CD4-positive, alpha-beta T cell (primary cell): ENCODE measurements around the gene PPP1R13B. TPM values are rescaled to one million over a fixed set of nuclear protein-coding genes. Genes with fewer than 3 reads are reported as not detected.

Experiments used
- ATAC-seq: fragments of 200-7000 bp; cut with Tn5 transposase; one replicate; pipeline ENCODE4 v1.10.0; 2022; ENCODE audit warnings: mild to moderate bottlenecking; ENCODE audit not compliant: poor library complexity
- CTCF ChIA-PET: fragments of 350-600 bp; sonication (Branson Sonifier 250); formaldehyde crosslinking; loops from one replicate; lab custom pipeline; 2021; ENCODE audit warnings: antibody characterized with exemption, inconsistent platforms; lab: Charles Lee
- POLR2A ChIA-PET: fragments of 350-600 bp; sonication (Branson Sonifier 250); formaldehyde crosslinking; loops from one replicate; lab custom pipeline; 2021; ENCODE audit warnings: antibody characterized with exemption, inconsistent platforms; lab: Charles Lee
- DNase-seq, 14 experiments: peaks; one replicate each; pipeline ENCODE4 v3.0.0-alpha.2; 2013 to 2020; ENCODE audit warnings: mixed read lengths in 2 of 14
- H3K27ac ChIP-seq, 2 donors: one replicate each; pipeline versions ENCODE4 v1.5.1 to v1.7.0; 2013; ENCODE audit warnings: low read length in 2 of 2, low read depth in 1 of 2, mild to moderate bottlenecking in 1 of 2
- H3K27me3 ChIP-seq, 2 experiments: 1 replicate in 1 of 2; 2 replicates in 1 of 2; pipeline versions ENCODE4 v1.6.1 to v1.7.0; 2013; ENCODE audit warnings: low read length in 2 of 2, control low read depth in 1 of 2, mild to moderate bottlenecking in 1 of 2, moderate library complexity in 1 of 2; ENCODE audit not compliant: insufficient read depth in 2 of 2, control insufficient read depth in 1 of 2
- H3K36me3 ChIP-seq: one replicate; pipeline ENCODE4 v1.6.1; 2013; ENCODE audit warnings: low read length, control low read depth; ENCODE audit not compliant: insufficient read depth
- H3K4me1 ChIP-seq: one replicate; pipeline ENCODE4 v1.6.1; 2013; ENCODE audit warnings: low read length, control low read depth; ENCODE audit not compliant: insufficient read depth
- H3K4me3 ChIP-seq: one replicate; pipeline ENCODE4 v1.5.1; 2013; ENCODE audit warnings: mild to moderate bottlenecking, low read length, moderate library complexity
- H3K9me3 ChIP-seq, 2 experiments: 1 replicate in 1 of 2; 2 replicates in 1 of 2; pipeline versions ENCODE4 v1.6.1 to v1.7.0; 2013; ENCODE audit warnings: low read length in 2 of 2, mild to moderate bottlenecking in 2 of 2, control low read depth in 1 of 2, moderate library complexity in 1 of 2; ENCODE audit not compliant: control insufficient read depth in 1 of 2, insufficient read depth in 1 of 2
- H3K27ac Mint-ChIP-seq: one replicate; pipeline ENCODE4 v1.8.0; 2020; ENCODE audit warnings: mixed read lengths
- H3K27me3 Mint-ChIP-seq: one replicate; pipeline ENCODE4 v1.8.0; 2021; ENCODE audit warnings: mixed read lengths
- H3K36me3 Mint-ChIP-seq: one replicate; pipeline ENCODE4 v1.8.0; 2021; ENCODE audit warnings: low read depth, mixed read lengths
- H3K4me1 Mint-ChIP-seq: one replicate; pipeline ENCODE4 v1.8.0; 2021; ENCODE audit warnings: low read depth, mixed read lengths
- H3K4me3 Mint-ChIP-seq: one replicate; pipeline ENCODE4 v1.8.0; 2020; ENCODE audit warnings: mild to moderate bottlenecking, mixed read lengths
- H3K9me3 Mint-ChIP-seq: one replicate; pipeline ENCODE4 v1.8.0; 2020; ENCODE audit warnings: mixed read lengths
- CTCF ChIP-seq: fragments of 200-600 bp; IDR thresholded peaks from one replicate; pipeline ENCODE4 v1.8.0; 2022; ENCODE audit warnings: antibody characterized with exemption, mild to moderate bottlenecking
- intact Hi-C, 2 experiments: fragments of 100-400 bp; cut with DNase I in 1 of 2; cut with micrococcal nuclease in 1 of 2; formaldehyde crosslinking; loops; one replicate each; pipeline versions ENCODE4 v1.15.1 to v1.9.0; 2023 to 2025; cut with DNase I, micrococcal nuclease
- total RNA-seq, 174 experiments: library from RNA in 2 of 174; stranded (reverse) in 2 of 174; gene quantifications; one replicate each; pipeline ENCODE4 v1.2.3 and lab custom pipeline; 2021 to 2026

The PPP1R13B gene
- total RNA-seq, 2 experiments from 2014 or later: 14.3 to 14.4 TPM

GRCh38 chr14:103770902-103771301, 76.5 kb downstream of the PPP1R13B start:
- Mint-ChIP-seq H3K4me1 (no peaks in the 10 kb centered on the region), H3K36me3 (peaks cover 46% of the 10 kb centered on the region), H3K27me3 (no peaks in the 10 kb centered on the region), H3K9me3 (no peaks in the 10 kb centered on the region), H3K4me3 (no peak overlapping the region), H3K27ac (no peak overlapping the region)
- H3K4me3 ChIP-seq: no peak overlapping the region
- ChIA-PET POLR2A (interaction anchor here (0.6 kb wide), 1 partner anchor 37 kb away, joined by 3 read pairs; no protein-coding TSS in a partner anchor), CTCF (no interaction called here)
- intact Hi-C loops: loop anchor here in 1 of 2 experiments (10.0 kb wide), 1 partner anchor 196 kb away; no protein-coding TSS in a partner anchor
- H3K9me3 ChIP-seq: peaks cover 0 to 5% of the 10 kb centered on the region in 2 experiments
- H3K27me3 ChIP-seq: no peaks in the 10 kb centered on the region
- no peaks in the 10 kb centered on the region for H3K4me1 ChIP-seq
- TF ChIP-seq CTCF: no peak
- ATAC-seq (no peak), DNase-seq (no peak)
- peaks cover 14% of the 10 kb centered on the region for H3K36me3 ChIP-seq
- no peak overlapping the region for H3K27ac ChIP-seq

GRCh38 chr14:103770500-103770899, 76.9 kb downstream of the PPP1R13B start:
- Mint-ChIP-seq H3K4me1 (no peaks in the 10 kb centered on the region), H3K9me3 (no peaks in the 10 kb centered on the region), H3K4me3 (no peak overlapping the region), H3K27ac (no peak overlapping the region), H3K27me3 (no peaks in the 10 kb centered on the region), H3K36me3 (peaks cover 44% of the 10 kb centered on the region)
- no peak for DNase-seq
- Histone ChIP-seq H3K4me3 (no peak overlapping the region), H3K9me3 (peaks cover 0 to 5% of the 10 kb centered on the region in 2 experiments), H3K27me3 (no peaks in the 10 kb centered on the region), H3K36me3 (peaks cover 12% of the 10 kb centered on the region), H3K4me1 (no peaks in the 10 kb centered on the region), H3K27ac (no peak overlapping the region)
- no peak for TF ChIP-seq CTCF
- CTCF ChIA-PET: no interaction called here
- no peak for ATAC-seq
- intact Hi-C loops: loop anchor here in 1 of 2 experiments (10.0 kb wide), 1 partner anchor 196 kb away; no protein-coding TSS in a partner anchor
- POLR2A ChIA-PET: interaction anchor here (0.6 kb wide), 1 partner anchor 38 kb away, joined by 3 read pairs; no protein-coding TSS in a partner anchor

- Mint-ChIP-seq H3K36me3 (peaks cover 29% of the 10 kb centered on the region), H3K27ac (no peak overlapping the region), H3K4me3 (no peak overlapping the region), H3K9me3 (no peaks in the 10 kb centered on the region), H3K4me1 (no peaks in the 10 kb centered on the region), H3K27me3 (no peaks in the 10 kb centered on the region)
- no peak overlapping the region for H3K4me3 ChIP-seq
- intact Hi-C loops: no loop called here
- CTCF ChIA-PET: no interaction called here
- DNase-seq (no peak), ATAC-seq (no peak)
- POLR2A ChIA-PET: no interaction called here
- H3K27me3 ChIP-seq: no peaks in the 10 kb centered on the region
- no peak for TF ChIP-seq CTCF
- peaks cover 3% of the 10 kb centered on the region for H3K36me3 ChIP-seq
- no peaks in the 10 kb centered on the region for H3K4me1 ChIP-seq
- H3K9me3 ChIP-seq: peaks cover 0 to under 1% of the 10 kb centered on the region in 2 experiments
- H3K27ac ChIP-seq: no peak overlapping the region
Observed at GRCh38 chr14:103767336-103767894, 80.0 kb downstream of the PPP1R13B start.
